ENCODE measurements around the gene PPP2R2C.

PPP2R2C gene

DNA sequence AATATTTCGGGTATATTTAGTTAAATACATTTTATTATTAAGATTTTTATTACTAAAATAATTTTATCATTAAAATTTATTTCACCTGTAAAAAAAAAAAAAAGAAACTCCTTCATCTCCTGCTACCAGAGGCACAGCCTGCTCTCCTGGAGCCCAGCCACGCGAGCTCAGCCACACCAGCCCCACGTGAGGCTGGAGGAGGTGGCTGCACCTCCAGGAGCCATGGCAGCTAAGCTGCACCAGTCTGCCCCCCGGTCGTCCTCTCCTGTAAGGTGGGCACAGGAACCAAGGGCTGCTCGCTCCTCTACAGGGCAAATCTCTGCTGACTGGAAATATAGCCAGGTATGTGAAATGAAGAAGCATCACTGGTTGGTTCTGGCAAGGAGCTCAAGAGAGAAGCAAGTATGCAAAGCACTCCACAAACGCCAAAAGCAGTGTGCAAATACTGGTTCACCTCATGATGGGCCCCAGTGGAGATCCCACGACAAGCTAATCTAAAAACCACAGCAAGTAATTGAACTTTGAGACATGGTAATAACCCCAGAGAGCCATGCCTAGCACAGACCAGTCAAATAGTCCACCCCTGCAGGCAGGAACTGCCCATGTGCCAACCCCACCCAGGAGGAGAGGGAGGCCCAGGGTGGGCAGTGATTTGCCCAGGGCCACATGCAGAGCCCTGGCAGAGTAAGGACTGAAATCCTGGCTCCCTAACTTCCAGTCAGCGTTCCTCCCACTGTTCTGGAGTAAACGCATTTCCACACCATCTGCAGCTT, 112.7 kb downstream of the PPP2R2C start:
- DNase-seq, result no peak

DNA sequence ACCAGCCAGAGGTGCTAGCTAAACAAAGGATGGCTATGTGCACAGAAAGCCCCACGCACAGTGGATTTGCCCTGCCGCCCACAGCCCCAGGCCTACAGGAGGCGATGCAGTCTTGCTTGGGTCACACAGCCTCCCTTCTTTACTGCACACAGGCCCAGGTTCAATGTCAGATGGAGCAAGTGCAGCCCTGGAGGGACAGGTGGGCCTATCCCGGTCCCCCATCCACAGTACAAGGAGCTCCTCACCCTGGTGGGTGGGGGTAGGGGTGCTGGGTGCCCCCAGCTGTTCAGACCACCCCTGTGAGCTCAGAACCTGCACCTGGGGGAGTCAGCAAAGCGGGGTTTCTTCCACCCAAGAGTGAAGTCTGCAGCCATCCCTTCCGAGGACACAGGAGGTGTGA, 114.9 kb downstream of the PPP2R2C start:
- no peak for DNase-seq

DNA sequence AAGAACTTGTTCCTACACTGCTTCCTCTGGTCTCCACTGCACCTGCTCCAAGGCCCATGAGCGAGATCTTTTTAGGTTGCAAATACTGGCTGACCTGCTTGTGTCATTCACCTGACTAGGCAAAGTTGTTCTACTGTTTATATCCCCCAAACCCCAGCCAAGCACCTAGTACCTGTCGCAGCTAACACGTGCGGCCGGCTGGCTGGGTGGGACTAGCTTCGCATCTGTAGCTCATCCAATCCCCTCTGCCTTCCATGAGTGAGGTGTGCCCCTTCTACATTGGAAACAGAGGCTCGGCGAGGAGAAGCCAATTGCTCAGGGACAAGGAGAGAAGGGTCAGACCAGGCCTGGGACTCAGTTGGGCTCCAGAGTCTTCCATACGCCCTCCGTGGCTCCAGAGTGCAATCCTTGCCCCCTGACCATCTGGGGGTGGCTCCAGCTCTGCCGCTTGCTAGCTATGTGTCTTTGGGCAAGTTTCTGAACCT, 116.3 kb downstream of the PPP2R2C start:
- DNase-seq, result no peak

DNA sequence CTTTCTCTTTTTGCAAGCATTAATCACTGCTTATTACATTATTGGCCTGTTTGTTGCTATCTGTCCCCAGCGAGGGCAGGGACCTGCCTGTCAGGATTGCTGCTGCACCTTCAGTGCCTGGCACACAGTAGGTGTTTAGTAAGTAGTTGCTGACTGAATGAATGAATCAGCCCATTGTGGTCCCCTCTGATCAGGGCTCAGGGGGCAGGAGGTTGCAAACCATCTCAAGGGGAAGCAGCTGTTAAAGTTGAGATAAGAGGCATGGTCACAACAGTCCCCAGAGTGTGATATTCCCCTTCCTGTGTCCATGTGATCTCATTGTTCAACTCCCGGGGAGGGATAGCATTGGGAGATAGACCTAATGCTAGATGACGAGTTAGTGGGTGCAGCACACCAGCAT, 117.4 kb downstream of the PPP2R2C start:
- no peak for DNase-seq

DNA sequence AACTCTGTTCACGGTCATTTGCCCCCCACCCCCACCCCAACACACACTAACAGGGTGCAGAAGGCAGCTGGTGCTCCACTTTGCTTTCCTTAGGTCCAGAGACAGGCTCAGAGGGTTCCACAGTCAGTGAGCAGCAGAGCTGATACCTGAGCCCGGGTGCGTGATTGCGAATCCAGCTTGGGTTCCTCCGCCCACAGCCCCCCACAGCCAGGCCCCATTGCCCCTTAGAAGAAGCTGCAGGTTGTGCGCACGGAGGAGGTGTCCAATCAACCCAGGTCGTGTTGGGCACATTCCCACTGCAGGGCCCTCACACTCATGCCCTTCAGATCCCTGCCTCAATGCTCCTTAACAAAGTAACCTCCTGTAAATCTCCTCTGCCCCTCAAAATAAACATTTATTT, 117.8 kb downstream of the PPP2R2C start:
- no peak for DNase-seq

DNA sequence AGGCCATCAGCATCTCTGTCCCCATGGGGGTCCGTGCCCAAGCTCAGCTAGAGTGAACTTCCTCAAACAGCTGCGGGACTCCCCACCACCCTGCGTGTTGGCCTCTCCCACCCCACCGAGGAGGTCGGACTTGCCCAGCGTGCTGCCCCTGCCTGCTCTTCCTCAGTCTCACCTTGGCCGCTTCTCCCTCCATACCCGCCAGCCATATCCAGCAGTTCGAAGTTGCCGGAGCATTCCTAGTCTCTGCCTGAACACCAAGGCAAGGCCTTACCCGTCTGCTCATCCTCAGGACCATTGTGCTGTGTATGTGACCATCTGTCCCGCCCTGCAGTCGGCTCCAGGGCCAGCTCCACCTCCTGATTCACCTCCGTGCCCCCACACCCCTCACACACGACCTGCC, 118.3 kb downstream of the PPP2R2C start:
- DNase-seq, result no peak

DNA sequence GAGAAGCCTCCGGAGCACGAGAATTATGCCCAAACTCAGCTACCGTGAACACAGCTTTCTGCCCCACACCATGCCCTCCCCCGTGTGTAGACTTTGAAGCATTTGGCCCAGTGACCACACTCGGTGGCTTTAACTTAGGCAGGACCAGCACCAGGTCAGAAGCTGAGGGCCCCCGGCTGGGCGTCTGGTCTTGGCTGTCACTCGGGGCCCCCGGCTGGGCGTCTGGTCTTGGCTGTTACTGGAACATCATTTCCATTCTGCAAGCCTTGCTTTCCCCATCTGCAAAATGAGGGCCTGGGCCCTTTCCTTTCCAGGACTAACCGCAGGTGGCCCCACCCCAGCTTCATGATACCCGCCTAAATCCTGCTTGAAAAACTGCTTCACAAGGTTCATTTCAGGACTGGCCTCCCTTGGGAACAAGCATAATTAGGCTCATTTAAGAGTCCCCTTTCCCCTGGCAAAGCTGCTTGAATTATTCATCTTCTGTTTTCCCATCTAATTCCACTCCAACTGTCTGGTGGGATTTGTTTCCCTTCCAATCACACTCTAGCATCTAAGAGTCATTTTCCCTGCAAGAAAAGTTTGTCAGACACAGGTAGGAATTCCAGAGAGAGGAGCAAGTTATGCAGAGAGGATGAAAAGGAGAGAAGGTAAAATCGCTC, 120.3 kb downstream of the PPP2R2C start:
- no peak for DNase-seq

DNA sequence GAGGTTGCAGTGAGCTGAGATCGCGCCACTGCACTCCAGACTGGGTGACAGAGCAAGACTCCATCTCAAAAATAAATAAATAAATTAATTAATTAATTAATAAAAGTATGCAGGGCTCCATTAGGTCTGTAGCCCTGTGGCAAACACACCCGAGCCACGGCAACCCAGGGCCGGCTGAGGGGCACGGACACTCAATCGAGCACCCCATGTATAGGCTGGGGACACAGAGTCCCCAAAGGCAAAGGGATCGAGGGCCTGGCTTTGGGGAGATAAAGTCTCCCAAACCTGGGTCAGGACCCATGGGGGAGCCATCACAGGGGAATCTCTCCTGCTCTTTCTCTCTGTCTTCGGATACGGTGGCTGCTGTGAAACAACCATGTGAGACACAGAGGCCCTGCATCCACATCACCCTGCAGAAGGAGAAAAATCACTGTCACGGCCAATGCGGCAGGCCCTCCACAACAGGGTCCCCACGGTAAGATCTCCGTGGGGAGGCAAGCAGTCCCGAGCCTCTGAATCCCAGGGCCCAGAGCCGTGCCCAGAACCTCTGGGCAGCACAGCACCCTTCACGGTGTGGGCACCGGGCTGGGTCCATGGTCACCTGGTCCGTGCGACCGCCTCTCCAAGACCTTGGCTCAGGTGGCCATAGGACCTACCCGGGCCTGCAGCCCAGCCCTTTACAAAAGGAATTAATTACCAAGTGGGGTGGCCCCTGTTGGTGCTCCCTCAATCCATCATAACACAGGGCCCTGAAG, 121.0 kb downstream of the PPP2R2C start:
- no peak for DNase-seq

DNA sequence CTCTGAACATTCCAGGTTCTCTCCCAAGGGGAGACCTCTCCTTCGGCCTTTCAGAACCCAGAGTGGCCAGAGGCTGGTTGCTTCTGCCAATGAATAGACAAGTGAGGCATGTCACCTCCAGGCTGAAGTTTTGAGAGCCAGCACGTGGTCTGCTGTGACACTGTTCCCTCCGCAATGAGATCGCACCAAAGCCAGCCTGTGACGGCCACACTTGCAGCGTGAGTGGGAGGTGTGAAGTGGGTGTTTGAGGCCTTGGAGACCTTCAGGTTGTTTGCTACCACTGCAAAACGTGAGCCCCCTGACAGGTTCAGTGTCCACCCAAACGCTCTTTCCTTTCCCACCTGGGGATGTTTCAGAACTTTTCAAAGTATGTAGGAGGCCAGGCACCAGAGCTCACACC, 121.8 kb downstream of the PPP2R2C start:
- DNase-seq, result no peak

DNA sequence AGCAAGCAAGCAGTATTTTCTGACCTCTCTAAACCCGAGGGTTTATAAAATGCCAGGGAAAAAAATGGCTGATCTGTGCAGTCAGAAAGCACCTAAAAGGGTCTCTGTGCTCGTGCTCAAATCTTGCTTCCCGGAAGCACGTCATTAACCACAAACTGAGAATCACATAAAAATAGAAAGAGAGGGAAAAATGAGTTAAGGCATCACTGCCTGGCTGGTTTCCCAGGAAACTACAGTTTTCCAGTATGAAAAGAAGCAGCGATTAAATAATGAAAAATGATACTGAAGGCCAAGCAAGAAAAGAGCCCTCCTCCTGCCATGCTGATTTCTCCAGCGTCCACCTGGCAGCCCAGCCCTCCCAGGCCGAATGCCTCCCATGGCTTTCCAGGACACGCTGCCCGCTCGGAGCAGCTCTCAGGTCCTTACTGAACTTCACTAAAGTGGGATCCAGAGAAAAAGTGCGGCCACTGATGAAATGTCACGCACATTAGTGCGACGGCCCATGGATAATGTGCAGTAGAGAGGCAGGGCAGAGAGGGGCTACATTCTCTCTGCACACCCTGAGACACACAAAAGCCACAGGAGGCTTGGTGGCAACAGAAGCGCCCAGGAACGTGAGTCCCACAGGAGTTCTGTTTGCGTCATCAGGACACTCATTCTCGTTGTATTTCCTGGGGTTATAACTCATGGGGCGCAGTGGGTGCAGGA, 122.4 kb downstream of the PPP2R2C start:
- no peak for DNase-seq

DNA sequence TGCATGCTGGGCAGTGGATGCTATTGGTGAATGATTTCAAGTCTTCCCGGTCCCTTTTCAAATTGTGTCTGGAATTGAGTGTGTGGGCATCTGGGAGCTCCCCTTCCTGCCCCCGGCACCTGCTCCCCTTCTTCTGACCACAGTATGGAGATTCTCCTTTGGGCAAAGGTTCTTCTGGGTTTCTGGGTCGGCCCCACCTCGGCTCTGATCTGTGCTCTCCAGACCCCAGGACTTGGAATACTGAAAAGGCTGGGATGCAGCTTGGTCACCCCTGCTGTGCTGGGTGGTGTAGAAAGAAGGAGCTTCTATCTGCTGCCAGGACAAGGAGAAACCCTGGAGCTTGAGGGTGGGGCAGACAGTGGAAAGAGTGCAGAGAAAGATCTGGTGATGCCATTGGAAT, 124.0 kb downstream of the PPP2R2C start:
- DNase-seq, result no peak

DNA sequence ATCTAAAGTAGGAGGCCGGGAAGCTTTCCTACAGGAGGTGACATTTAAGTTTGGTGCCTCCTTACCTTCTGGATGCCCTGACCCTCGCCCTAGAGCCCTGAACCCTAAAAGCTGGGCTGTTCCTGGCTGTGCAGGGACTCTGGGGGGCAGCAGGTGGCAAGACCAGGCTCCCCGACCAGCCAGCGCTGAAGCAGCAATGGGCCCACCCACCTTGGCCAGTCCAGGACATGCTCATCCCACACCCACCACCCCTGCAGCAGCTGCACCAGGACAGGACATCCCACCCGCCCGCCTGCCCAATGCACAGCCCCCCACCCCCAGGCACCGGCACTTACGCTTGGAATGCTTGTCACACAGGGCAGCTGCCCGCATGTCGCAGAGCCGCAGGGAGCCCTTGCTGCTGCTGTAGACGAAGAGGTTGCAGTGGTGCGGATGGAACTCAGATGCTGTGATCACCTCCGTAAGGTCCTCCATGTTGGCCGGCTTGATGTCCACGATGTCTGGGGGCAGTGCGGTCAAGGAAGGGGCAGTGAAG, 124.8 kb downstream of the PPP2R2C start:
- no peak for DNase-seq

DNA sequence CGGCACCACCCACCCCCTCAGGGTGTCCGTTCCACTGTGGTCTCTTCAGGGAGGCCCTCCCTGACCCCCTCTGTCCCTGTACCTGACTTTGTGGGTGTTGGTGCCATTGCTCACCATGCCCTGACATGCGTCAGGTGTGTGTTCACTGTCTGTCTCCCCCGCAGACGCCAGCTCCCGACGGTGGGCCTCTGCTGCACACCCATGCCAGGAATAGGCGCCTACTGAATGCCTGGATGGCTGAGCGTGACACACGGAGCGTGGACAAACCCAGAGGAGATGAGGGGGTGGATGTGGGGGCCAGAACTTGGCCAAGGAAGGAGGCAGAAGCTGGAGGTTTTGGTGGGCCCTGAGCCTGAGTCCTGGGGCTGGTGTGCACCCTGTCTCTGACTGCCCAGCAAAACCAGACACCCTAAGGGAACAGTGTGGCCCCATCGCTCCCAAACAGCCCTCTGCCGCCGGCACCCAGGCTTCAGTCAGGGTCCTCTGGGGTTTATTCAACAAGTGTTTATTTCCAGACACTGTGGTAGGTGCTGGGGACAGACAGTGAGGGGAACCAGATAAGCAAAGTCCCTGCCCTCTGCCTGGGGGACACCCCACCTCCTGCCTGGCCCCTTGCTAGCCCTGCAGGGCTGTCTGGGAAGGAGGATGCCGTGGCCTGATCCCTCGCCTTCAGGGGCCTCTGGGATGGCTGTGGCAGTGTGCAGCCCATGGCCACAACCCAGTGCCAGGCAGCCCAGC, 125.9 kb downstream of the PPP2R2C start:
- DNase-seq, result no peak

DNA sequence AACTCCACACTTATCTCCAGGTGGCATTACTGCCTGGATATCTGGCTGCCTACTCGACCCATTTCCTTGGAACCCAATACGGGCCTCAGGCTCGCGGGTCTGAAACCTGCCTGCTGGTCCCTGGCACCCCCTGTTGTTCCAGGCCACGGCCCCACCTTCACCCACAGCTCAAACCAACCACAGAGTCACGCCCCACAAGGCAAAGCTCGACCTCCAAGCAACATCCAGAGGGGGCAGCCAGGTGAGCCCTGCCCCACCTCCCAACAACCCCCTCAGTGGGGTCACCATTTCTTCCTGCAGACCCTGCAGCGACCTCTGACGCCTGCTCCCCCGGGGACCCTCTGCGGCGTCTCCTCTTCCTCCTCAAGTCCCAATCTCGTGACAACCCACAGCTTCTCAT, 126.5 kb downstream of the PPP2R2C start:
- DNase-seq, result no peak

DNA sequence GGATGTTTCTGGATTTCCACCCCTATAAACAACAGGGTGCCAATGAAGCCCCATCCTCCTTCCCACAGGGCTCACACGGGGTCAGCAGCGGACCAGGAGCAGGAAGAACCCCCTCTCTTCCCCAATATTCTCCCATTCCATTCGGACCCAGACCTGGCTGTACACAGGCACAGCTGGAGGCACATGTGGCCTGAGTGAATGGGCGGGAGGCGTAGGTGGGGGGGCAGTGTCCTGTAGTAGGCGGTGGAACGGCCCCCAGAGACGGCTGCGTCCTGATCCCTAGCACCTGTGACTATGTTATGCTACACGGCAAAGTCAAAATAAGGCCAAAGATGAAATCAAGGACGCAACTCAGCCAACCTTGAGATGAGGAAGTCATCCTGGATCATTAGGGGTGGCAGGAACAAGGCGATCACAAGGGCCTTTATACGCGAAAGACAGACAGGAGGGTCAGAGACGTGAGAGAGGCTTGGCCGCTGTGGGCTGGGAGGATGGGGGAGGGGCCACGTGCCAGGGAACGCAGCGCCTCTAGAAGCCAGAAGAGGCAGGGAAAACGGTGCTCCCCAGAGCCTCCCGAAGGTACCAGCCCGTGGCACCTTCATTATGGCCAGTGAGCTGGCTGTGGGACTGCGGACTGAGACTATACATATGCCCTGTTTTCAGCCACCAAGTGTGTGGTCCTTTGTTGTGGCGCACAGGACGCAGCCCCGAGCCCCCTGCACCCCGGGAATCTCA, 127.2 kb downstream of the PPP2R2C start:
- no peak for DNase-seq

DNA sequence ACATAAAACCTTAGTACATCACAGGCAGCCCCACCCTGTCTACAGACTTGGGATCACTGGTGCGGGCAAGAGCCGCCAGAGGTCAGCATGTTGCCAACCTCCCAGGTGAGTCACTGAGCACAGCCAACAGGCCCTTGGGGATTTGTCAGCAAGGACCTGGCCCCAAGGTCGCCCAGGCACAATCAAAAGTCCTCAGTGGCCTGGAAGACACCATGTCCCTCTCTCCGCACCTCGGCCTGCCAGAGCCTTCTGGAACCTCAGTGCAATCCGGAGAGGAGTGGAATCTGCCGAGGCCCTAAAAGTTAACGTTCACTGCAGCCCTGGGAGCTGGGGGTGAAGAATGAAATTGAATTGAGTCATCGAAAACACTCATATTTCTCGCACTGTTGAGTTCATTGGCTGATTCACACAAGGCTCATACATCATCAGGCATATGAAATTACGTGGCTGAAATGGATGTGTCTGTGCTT, 128.4 kb downstream of the PPP2R2C start:
- no peak for DNase-seq

DNA sequence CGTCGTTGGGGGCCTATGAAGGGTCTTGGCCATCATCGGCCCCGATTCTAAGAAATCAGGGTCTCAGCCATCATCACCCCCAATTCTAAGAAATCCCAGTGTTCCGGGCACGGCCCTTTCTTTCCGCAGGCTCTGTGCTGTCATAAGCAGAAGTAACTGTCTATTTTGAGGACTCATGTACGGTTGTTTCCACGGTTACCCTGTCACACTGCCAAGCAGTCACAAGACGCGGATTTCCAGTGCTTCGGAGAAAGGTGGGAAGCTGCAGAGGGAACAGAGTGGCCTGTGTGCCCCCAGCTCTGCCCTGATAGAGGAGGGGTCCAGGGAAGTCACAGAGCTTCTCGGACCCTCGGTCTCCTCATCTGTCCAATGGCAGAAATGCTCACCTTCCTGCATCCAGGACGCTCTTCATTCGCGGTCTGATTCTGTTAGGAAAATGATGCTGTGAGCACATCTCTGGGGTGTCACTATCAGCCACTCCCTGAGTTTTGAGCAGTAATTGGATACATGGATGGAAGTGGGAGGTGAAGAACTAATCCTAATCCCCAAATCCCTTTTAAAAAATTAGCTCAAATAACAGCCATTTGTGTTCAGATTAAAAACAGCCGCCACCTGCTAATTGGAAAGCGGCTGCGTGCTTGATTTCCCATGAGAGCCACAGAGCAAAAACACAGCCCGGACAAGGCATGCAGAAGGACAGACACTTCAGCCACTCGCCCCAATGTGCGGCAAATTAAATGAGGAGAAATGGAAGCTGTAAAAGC, 129.7 kb downstream of the PPP2R2C start:
- no peak for DNase-seq

DNA sequence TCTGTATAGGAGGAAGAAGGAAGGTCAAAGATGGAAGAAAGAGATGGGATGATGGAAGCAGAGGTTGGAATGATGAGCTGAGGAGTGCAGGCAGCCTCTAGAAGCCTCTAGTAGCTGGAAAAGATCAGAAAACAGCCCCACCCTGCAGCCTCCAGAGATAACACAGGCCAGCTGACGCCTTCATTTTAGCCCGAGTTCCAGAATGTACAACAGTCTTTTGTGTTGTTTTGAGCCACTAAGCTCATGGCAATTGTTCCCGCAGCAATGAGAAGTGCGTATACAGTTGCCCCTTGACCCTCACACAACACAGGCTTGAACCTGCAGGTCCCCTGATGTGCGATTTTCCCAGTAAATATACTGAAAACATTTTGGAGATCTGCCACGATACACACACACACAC, 130.7 kb downstream of the PPP2R2C start:
- DNase-seq, result no peak

DNA sequence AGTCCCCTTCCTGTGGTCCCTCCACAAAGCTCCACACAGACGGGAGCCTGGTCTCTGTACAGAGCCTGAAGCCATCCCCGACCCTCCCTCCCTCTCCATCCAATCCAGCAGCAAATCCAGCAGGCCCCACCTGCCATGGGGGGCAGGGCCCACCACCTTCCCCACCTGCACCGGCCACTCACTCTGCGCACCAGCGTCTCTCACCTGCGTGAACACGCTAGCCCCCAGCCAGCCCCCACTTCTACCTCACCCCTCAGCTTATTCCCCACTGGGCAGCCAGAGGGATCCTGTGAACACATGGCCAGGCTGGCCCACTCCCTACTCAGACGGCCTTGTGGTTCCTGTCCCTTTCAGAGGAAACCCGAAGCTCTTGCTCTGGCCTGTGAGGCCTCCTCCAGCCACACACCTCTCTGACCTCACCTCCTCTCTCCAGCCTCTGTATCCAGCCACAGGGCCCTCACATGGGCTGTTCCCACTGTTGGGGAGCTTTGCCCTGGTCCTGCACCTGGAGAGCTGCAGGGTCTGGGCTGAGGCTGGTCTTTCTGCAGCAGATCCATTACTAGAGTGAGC, 131.9 kb downstream of the PPP2R2C start:
- no peak for DNase-seq

DNA sequence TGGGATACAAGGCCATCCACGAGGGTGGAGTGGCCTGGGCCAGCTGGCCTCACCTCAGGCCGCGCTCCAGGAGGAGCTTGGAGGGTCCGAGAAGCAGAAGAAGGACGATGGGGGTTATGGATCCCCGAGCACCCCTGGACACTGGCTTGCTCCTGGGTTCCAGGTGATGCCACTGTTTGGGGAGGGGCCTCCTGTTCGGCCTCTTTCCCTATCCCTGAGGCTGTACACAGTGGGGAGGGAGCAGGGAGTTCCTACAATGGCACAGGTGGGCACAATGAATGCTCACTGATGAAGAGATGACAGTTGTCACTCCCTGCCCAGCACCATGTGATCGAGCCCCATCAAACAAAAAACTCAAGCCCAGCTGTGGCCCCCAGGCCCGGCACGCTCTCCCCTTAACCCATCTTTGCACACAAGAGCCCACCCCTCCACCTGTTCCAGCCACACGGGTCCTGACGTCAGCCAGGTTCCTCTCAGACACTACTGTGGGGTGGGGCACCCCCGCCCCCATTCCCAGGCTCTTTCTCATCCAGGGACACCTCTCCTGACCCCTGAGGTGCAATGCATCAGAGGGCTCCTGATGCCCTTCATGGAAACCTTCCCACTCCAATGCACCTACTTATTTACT, 132.5 kb downstream of the PPP2R2C start:
- DNase-seq, result no peak
